RWPE1 (cell line): ENCODE measurements around the gene HLA-F.

Experiments
- CTCF ChIA-PET: fragments of 350-600 bp; sonication (Branson Sonifier 250); formaldehyde crosslinking; extraction: SDS; loops from one replicate; lab custom pipeline; 2021; lab: Yijun Ruan, JAX
- POLR2A ChIA-PET: fragments of 400-600 bp; formaldehyde crosslinking; extraction: SDS; loops from one replicate; lab custom pipeline; 2020; ENCODE audit warnings: antibody characterized with exemption; ENCODE audit not compliant: low non-redundant PET; lab: Yijun Ruan, JAX
- DNase-seq: peaks from one replicate; pipeline ENCODE4 v3.0.0; 2012; ENCODE audit warnings: low spot score
- H3K27ac ChIP-seq: fragments of 450-650 bp; 2 replicates; pipeline ENCODE4 v1.5.1; 2017
- TF ChIP-seq, protein P1 (sequence below): fragments of 450-650 bp; conservative IDR thresholded peaks from 2 replicates; pipeline ENCODE4 v1.5.1; 2017; ENCODE audit warnings: low read depth, mild to moderate bottlenecking

The HLA-F gene

DNA sequence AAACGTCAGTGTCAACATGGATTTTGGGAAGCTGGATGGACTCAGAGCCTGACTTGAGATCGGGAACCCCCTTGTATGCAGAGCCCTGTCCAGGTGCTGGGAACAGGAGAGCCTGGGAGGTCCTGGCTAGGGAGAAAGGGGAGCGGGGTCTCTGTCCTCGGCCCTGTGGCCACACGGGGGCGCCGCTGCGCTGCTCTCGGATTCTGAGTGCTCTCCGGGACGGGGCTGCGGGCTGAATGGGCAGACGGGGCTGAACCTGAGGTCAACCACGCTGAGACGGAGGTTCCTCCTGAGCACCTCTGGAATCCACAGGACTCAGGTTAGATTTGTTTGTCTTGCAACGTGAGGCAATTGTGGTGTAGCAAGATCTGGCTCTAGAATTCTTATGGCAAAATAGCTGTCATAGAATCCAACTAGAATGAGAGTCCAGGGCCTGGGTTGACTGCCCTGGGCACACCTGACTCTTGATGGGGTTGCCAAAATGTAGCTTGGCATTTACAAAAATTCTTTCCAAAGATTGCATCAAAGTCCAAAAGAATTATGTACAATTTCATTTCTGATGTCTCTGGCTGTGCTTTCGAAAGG is 20.6 kb upstream of the HLA-F start:
- TF ChIP-seq, protein P1, sequence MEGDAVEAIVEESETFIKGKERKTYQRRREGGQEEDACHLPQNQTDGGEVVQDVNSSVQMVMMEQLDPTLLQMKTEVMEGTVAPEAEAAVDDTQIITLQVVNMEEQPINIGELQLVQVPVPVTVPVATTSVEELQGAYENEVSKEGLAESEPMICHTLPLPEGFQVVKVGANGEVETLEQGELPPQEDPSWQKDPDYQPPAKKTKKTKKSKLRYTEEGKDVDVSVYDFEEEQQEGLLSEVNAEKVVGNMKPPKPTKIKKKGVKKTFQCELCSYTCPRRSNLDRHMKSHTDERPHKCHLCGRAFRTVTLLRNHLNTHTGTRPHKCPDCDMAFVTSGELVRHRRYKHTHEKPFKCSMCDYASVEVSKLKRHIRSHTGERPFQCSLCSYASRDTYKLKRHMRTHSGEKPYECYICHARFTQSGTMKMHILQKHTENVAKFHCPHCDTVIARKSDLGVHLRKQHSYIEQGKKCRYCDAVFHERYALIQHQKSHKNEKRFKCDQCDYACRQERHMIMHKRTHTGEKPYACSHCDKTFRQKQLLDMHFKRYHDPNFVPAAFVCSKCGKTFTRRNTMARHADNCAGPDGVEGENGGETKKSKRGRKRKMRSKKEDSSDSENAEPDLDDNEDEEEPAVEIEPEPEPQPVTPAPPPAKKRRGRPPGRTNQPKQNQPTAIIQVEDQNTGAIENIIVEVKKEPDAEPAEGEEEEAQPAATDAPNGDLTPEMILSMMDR, result peak; percentile 85
- peak; percentile 47 for DNase-seq
- ChIA-PET POLR2A (no interaction called here), CTCF (interaction anchor here (0.5 to 1.7 kb wide), 9 partner anchors 13 to 294 kb away, joined by 3 to 9 read pairs (median 3); no protein-coding TSS in a partner anchor)
- no peak overlapping the region for H3K27ac ChIP-seq

DNA sequence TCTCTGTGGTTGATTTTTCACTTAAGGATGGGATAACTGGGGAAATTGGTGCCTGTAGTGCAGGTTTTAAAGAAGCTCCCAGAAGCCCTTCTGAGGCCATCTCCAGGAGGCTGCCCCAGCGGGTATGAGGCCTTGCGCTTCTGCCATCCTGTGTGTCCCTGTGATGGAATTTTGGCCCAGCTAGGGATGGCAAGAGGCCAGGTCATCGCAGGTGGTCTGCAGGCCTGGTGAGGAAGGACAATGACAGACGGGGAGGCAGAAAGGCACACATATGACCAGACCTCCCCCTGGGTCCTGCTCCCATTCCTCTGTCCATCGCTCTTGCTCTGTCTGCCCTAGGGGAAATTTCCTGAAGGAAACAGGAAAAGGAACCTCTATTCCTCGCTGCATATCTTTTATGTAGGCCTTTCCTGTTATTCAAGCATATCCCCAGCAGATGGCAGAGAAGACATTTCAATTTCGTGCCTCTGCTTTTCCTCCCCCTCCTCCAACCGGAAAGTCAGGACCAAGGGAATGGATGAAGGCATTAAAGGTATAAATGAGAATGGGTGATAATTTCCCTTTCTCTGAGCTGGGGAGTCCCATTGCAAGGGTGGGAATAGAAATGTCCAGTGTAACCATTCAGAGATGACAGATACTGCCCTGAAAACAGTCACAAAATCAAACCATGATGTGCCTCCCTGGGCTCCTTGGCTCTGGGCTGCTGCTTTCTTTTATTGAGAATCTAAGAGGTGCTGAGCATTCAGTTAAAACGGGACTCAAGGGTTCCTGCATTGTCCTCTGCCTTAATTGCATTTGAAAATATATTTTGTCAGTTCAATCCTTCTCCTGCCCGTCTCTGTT is 17.6 kb upstream of the HLA-F start:
- ChIA-PET CTCF (interaction anchor here (0.6 to 0.7 kb wide), 3 partner anchors 32 to 626 kb away, joined by 3 read pairs; no protein-coding TSS in a partner anchor), POLR2A (no interaction called here)
- no peak overlapping the region for H3K27ac ChIP-seq
- TF ChIP-seq, protein P1, result peak; percentile 69
- DNase-seq, result peak; percentile 75

DNA sequence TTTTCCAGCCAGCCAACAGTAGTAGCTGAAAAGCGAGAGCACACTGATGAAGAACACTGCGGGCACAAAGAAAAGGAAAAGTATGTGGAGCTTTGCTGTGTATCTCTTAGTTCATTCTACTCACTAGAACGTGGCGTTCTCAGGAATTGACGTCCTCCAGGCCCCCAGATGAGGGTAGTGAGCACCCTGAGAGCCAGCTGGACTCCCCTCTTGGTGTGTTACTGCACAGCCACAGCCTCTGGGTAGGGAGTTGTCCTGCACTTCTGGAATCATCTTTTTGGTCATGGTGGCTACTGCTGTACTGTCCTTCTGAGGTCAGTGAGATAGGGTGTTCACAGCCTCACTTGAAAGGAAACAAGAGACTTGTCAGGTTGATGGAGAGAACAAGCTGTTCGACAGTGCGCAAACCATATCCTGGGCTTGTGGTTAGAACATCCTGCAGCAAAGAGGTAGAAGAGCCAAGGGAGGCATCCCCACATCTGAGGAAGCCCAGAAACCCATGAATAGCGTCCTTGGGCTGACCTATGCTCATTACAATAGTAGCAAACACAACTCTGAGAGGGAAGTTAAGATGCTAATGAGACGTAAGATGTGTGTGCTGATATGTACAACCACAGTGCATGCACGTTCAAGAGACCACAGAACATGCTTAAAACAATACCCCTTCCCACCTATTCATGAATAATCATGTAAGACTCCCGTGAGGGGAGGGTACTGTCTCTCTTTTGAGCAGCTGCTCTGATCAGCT is 14.6 kb upstream of the HLA-F start:
- POLR2A ChIA-PET, result no interaction called here
- TF ChIP-seq, protein P1, result no peak
- CTCF ChIA-PET, result interaction anchor here (0.6 to 1.7 kb wide), 4 partner anchors 62 to 423 kb away, joined by 3 to 6 read pairs (median 5); no protein-coding TSS in a partner anchor
- no peak for DNase-seq
- no peak overlapping the region for H3K27ac ChIP-seq

DNA sequence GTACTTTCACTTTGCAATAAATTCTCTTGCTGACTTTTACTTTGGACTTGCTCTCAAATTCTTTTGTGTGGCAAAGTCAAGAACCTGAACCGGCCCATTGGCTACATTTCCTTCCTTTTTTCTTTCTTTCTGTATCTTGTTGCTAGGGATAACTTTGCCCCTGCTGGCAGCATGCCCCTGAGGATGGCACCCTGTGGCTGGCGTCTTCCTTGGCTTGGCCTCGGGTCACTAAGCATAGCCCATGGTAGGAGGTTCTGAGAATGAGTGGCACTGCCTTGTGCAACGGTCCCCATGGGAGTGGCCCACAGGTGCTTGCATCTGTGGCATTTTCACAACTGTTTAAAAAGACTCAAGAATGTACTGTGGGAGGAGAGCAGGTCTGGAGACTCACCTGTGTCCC is 14.0 kb upstream of the HLA-F start:
- ChIA-PET CTCF (interaction anchor here (1.0 to 1.7 kb wide), 3 partner anchors 12 to 287 kb away, joined by 5 to 6 read pairs (median 5); no protein-coding TSS in a partner anchor), POLR2A (no interaction called here)
- no peak overlapping the region for H3K27ac ChIP-seq
- no peak for DNase-seq
- TF ChIP-seq, protein P1, result no peak

DNA sequence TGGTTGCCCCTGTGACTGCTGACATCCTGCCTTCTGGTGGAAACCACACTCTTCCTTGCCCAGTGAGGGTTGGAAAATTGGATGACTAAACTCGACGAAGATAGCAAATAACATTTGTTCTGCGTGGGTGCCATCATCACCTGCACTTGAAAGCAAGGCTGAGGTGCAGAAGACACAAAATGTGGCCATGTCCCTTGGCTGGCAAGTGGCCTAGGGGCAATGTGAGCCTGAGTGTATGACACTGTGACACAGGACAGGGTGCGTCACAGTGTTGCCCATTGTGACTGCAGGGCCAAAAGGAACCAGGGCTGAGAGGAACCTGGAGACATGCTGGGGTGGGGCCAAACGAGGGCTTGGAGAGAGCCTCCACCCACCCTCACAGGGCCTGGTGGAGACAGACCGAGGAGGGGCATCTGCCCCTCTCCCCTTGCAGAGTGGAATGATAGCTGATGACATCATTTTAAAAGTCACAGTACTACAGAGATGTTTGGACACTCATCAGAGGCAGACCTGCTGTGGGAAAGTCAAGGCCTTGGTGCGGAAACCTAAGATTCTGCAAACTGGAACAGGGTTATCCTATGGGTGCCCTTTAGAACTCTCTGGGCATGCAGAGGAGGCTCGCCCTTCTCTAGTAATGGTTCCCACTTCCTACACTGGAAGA is 12.8 kb upstream of the HLA-F start:
- ChIA-PET CTCF (interaction anchor here (0.9 to 1.0 kb wide), 2 partner anchors 10 to 42 kb away, joined by 3 to 5 read pairs; no protein-coding TSS in a partner anchor), POLR2A (interaction anchor here (0.6 kb wide), 1 partner anchor 282 kb away, joined by 3 read pairs; no protein-coding TSS in a partner anchor)
- TF ChIP-seq, protein P1, result no peak
- H3K27ac ChIP-seq, result no peak overlapping the region
- no peak for DNase-seq
